SK-N-SH (cell line): ENCODE measurements around the gene CFAP74. TPM values are rescaled to one million over a fixed set of nuclear protein-coding genes. Genes with fewer than 3 reads are reported as not detected.
A peak's percentile ranks its signal among the peaks of the same experiment; 100 is the strongest.

Experiments used
- CTCF ChIA-PET: fragments of 300-600, 350-600 bp; formaldehyde crosslinking; extraction: SDS; loops from one replicate; lab custom pipeline; 2021; lab: Yijun Ruan, JAX
- POLR2A ChIA-PET: fragments of 350-600 bp; sonication (Branson Sonifier 250); formaldehyde crosslinking; extraction: SDS; loops from one replicate; lab custom pipeline; 2020; ENCODE audit warnings: antibody characterized with exemption, inconsistent platforms; lab: Yijun Ruan, JAX
- DNase-seq: peaks from one replicate; pipeline ENCODE4 v3.0.0; 2012
- H2AFZ ChIP-seq: fragments of 200-600 bp; sonication (generic); 2 replicates; pipeline ENCODE4 v1.8.1; 2016; ENCODE audit warnings: antibody characterized with exemption, mild to moderate bottlenecking, low read depth
- H3F3A ChIP-seq: fragments of 200-600 bp; sonication (generic); replicated peaks from 2 replicates; pipeline ENCODE3; 2016; ENCODE audit warnings: antibody characterized with exemption, mild to moderate bottlenecking; ENCODE audit not compliant: insufficient read depth
- H3K27ac ChIP-seq, 2 experiments: fragments of 200-500 bp in 1 of 2; fragments of 200-600 bp in 1 of 2; sonication (Bioruptor generic) in 1 of 2; sonication (generic), shearing (Covaris generic) in 1 of 2; 2 replicates each; pipeline versions ENCODE4 v1.5.1 to v1.6.1; 2014 to 2016; ENCODE audit warnings: low read depth in 2 of 2, inconsistent platforms in 1 of 2, low read length in 1 of 2, mild to moderate bottlenecking in 1 of 2, mixed read lengths in 1 of 2
- H3K27me3 ChIP-seq: fragments of 200-600 bp; sonication (generic), shearing (Covaris generic); 2 replicates; pipeline ENCODE4 v1.6.1; 2016; ENCODE audit warnings: mixed run types; ENCODE audit not compliant: insufficient read depth
- H3K36me3 ChIP-seq, 2 experiments: fragments of 200-500 bp in 1 of 2; fragments of 200-600 bp in 1 of 2; sonication (Bioruptor generic) in 1 of 2; sonication (generic) in 1 of 2; replicated peaks in 1 of 2; 2 replicates each; pipeline versions ENCODE3 to v1.5.1; 2014 to 2016; ENCODE audit warnings: low read length in 1 of 2, mild to moderate bottlenecking in 1 of 2; ENCODE audit not compliant: insufficient read depth in 2 of 2, control insufficient read depth in 1 of 2
- H3K4me1 ChIP-seq, 2 experiments: fragments of 200-500 bp in 1 of 2; fragments of 200-600 bp in 1 of 2; sonication (Bioruptor generic) in 1 of 2; sonication (generic), shearing (Covaris generic) in 1 of 2; 2 replicates each; pipeline versions ENCODE4 v1.5.1 to v1.6.1; 2014 to 2016; ENCODE audit warnings: low read depth in 1 of 2, low read length in 1 of 2, mixed run types in 1 of 2; ENCODE audit not compliant: insufficient read depth in 2 of 2, control insufficient read depth in 1 of 2
- H3K4me2 ChIP-seq: fragments of 200-600 bp; sonication (generic), shearing (Covaris generic); 2 replicates; pipeline ENCODE4 v1.6.1; 2017; ENCODE audit warnings: mixed run types
- H3K4me3 ChIP-seq, 2 experiments: fragments of 200-500 bp in 1 of 2; fragments of 200-600 bp in 1 of 2; sonication (Bioruptor generic) in 1 of 2; sonication (generic), shearing (Covaris generic) in 1 of 2; 2 replicates each; pipeline versions ENCODE4 v1.5.1 to v1.8.1; 2014 to 2016; ENCODE audit warnings: low read depth in 2 of 2, inconsistent platforms in 1 of 2, low read length in 1 of 2, mild to moderate bottlenecking in 1 of 2, mixed read lengths in 1 of 2, moderate library complexity in 1 of 2
- H3K79me2 ChIP-seq: fragments of 200-600 bp; sonication (generic); 2 replicates; pipeline ENCODE4 v1.8.1; 2017; ENCODE audit warnings: mild to moderate bottlenecking; ENCODE audit not compliant: insufficient read depth
- H3K9ac ChIP-seq: fragments of 200-600 bp; sonication (generic); 2 replicates; pipeline ENCODE4 v1.6.1; 2017; ENCODE audit warnings: mixed run types
- H3K9me2 ChIP-seq: fragments of 200-600 bp; sonication (generic); 2 replicates; pipeline ENCODE4 v1.6.1; 2017; ENCODE audit warnings: mixed run types
- H3K9me3 ChIP-seq: fragments of 200-600 bp; sonication (generic); 2 replicates; pipeline ENCODE4 v1.6.1; 2017; ENCODE audit warnings: mixed run types, mild to moderate bottlenecking, moderate library complexity
- H4K20me1 ChIP-seq: fragments of 200-600 bp; sonication (generic); 2 replicates; pipeline ENCODE4 v1.6.1; 2017; ENCODE audit warnings: mild to moderate bottlenecking, mixed run types; ENCODE audit not compliant: insufficient read depth
- CHD2 ChIP-seq: fragments of 150-350 bp; IDR thresholded peaks from 2 replicates; pipeline ENCODE4 v1.6.1; 2018; ENCODE audit warnings: low read length; ENCODE audit not compliant: partially characterized antibody
- ELF1 ChIP-seq: IDR thresholded peaks from 2 replicates; pipeline ENCODE4 v1.4.0; 2012
- EP300 ChIP-seq, 2 experiments: IDR thresholded peaks; 2 replicates each; pipeline versions ENCODE4 v1.4.0 to v1.6.1; 2012; ENCODE audit warnings: borderline replicate concordance in 1 of 2, low read depth in 1 of 2, low read length in 1 of 2
- JUND ChIP-seq: IDR thresholded peaks from 2 replicates; pipeline ENCODE4 v1.4.0; 2012
- MAX ChIP-seq: IDR thresholded peaks from 2 replicates; pipeline ENCODE4 v1.4.0; 2012; ENCODE audit warnings: low read depth
- MEF2A ChIP-seq: IDR thresholded peaks from 2 replicates; pipeline ENCODE4 v1.4.0; 2012; ENCODE audit warnings: low read depth, borderline replicate concordance
- MXI1 ChIP-seq: IDR thresholded peaks from 2 replicates; pipeline ENCODE4 v1.6.1; 2012; ENCODE audit warnings: mild to moderate bottlenecking, low read depth, low read length, improper control_type of control experiment
- NFIC ChIP-seq: IDR thresholded peaks from 2 replicates; pipeline ENCODE4 v1.4.0; 2012; ENCODE audit warnings: borderline replicate concordance
- NRF1 ChIP-seq: IDR thresholded peaks from 2 replicates; pipeline ENCODE4 v1.6.1; 2012; ENCODE audit warnings: low read depth, mild to moderate bottlenecking, low read length
- PBX3 ChIP-seq: IDR thresholded peaks from 2 replicates; pipeline ENCODE4; 2012
- REST ChIP-seq: IDR thresholded peaks from 2 replicates; pipeline ENCODE4 v1.6.1; 2012; ENCODE audit warnings: mild to moderate bottlenecking, low read depth, low read length, moderate library complexity
- RXRA ChIP-seq: IDR thresholded peaks from 2 replicates; pipeline ENCODE4 v1.4.0; 2012; ENCODE audit warnings: low read depth, mild to moderate bottlenecking, borderline replicate concordance
- SIN3A ChIP-seq: IDR thresholded peaks from 2 replicates; pipeline ENCODE4 v1.6.1; 2012; ENCODE audit warnings: low read depth, mild to moderate bottlenecking, low read length, moderate library complexity, borderline replicate concordance
- SMC3 ChIP-seq: IDR thresholded peaks from 2 replicates; pipeline ENCODE4 v1.6.1; 2012; ENCODE audit warnings: low read depth, low read length, improper control_type of control experiment
- TAF1 ChIP-seq: IDR thresholded peaks from 2 replicates; pipeline ENCODE4 v1.6.1; 2012; ENCODE audit warnings: low read depth, mild to moderate bottlenecking, low read length, moderate library complexity, borderline replicate concordance
- TEAD4 ChIP-seq: IDR thresholded peaks from 2 replicates; pipeline ENCODE4 v1.4.0; 2012; ENCODE audit warnings: mild to moderate bottlenecking, borderline replicate concordance; ENCODE audit not compliant: insufficient read depth
- WGBS: methylation state at CpG from one replicate; pipeline ENCODE4 v1.1.6; 2017; ENCODE audit warnings: low lambda C conversion rate; 5-methylcytosine and 5-hydroxymethylcytosine counted together
- polyA plus RNA-seq, 3 experiments: library from polyadenylated mRNA; depleted of rRNA; stranded (reverse); fragments of >200 nt; gene quantifications; 2 replicates each; pipeline ENCODE4 v1.2.3, GENCODE V29; 2012

The CFAP74 gene
- polyA plus RNA-seq, 1 of the 3 experiments (the other 2 are of a cell fraction), result not detected

- H3K4me3 ChIP-seq, result no peak overlapping the region
- no peak overlapping the region for H3K4me2 ChIP-seq
- no peaks in the 10 kb centered on the region for H3F3A ChIP-seq
- no peaks in the 10 kb centered on the region for H3K36me3 ChIP-seq
- no peaks in the 10 kb centered on the region for H3K9me3 ChIP-seq
- H3K27ac ChIP-seq, result no peak overlapping the region
- H3K9ac ChIP-seq, result no peak overlapping the region
- POLR2A ChIA-PET, result interaction anchor here (1.5 kb wide), 1 partner anchor 83 kb away, joined by 4 read pairs; no protein-coding TSS in a partner anchor
- DNase-seq, result no peak
- H3K27me3 ChIP-seq, result no peaks in the 10 kb centered on the region
- no peak overlapping the region for H2AFZ ChIP-seq
- no peaks in the 10 kb centered on the region for H4K20me1 ChIP-seq
- CTCF ChIA-PET, result interaction anchor here (0.6 to 10.4 kb wide), 41 partner anchors 9 to 214 kb away, joined by 3 to 268 read pairs (median 5); partner anchors contain the start of genes GABRD, PRKCZ and TMEM52
- 52% methylated on average over 17 of the region's 17 CpGs for WGBS
- peaks cover 0 to 5% of the 10 kb centered on the region in 2 experiments; a peak in 1 of 4 replicates for H3K4me1 ChIP-seq
- H3K9me2 ChIP-seq, result no peaks in the 10 kb centered on the region
- H3K79me2 ChIP-seq, result no peaks in the 10 kb centered on the region
- TF ChIP-seq MEF2A (no peak), REST (no peak), NRF1 (no peak), RXRA (no peak), PBX3 (no peak), MAX (no peak), CHD2 (no peak), SMC3 (no peak), ELF1 (no peak)
These were observed 42.9 kb downstream of the CFAP74 start for GRCh38 chr1:1960480-1961196.

GRCh38 chr1:1959840-1960479 lies 43.6 kb downstream of the CFAP74 start:
- Histone ChIP-seq H3K9me2 (no peaks in the 10 kb centered on the region), H3K9ac (no peak overlapping the region), H3K4me2 (peak overlapping the region; percentile 50; the same call in 1 of the 2 replicates), H4K20me1 (no peaks in the 10 kb centered on the region), H3K9me3 (no peaks in the 10 kb centered on the region), H3K4me1 (peaks cover 0 to 5% of the 10 kb centered on the region in 2 experiments; a peak in 1 of 4 replicates), H3K36me3 (no peaks in the 10 kb centered on the region), H3K4me3 (peak overlapping the region; percentile 4 to 48; a peak in 1 of 4 replicates), H2AFZ (no peak overlapping the region), H3K27ac (no peak overlapping the region), H3F3A (no peaks in the 10 kb centered on the region), H3K27me3 (no peaks in the 10 kb centered on the region), H3K79me2 (no peaks in the 10 kb centered on the region)
- ChIA-PET POLR2A (interaction anchor here (1.5 kb wide), 1 partner anchor 83 kb away, joined by 4 read pairs; no protein-coding TSS in a partner anchor), CTCF (interaction anchor here (0.6 to 10.4 kb wide), 40 partner anchors 9 to 214 kb away, joined by 3 to 268 read pairs (median 5); partner anchors contain the start of genes GABRD, PRKCZ and TMEM52)
- peak; percentile 97 for DNase-seq
- 36% methylated on average over 5 of the region's 23 CpGs for WGBS
- peak; percentile 30; the same call in 1 of the 2 replicates for TF ChIP-seq NFIC
- TF ChIP-seq TEAD4, result no peak
- TF ChIP-seq TAF1, result no peak
- TF ChIP-seq REST, result no peak
- TF ChIP-seq EP300 (IDR thresholded peaks at IDR 0.05; ENCODE audit: borderline replicate concordance in 1 of 2, low read depth in 1 of 2, low read length in 1 of 2), result no peak
- TF ChIP-seq SIN3A, result no peak
- TF ChIP-seq MXI1, result 0 out of 2 replicates have a peak, but pooled peaks have one; percentile 41
- TF ChIP-seq NRF1, result no peak
- TF ChIP-seq JUND, result no peak
